DMS79 (cell line): Measurements from ENCODE around the gene TAF13.
A peak's percentile ranks its signal among the peaks of the same experiment; 100 is the strongest.
"Not testable (repeated sequence)": the region's sequence is repeated elsewhere in the genome, so short reads cannot be mapped to it uniquely, and the experiment has no call there.

Experiments used
- DNase-seq: peaks from one replicate; lab custom pipeline; 2025; lab: John Stamatoyannopoulos, UW

Gene TAF13

DNA sequence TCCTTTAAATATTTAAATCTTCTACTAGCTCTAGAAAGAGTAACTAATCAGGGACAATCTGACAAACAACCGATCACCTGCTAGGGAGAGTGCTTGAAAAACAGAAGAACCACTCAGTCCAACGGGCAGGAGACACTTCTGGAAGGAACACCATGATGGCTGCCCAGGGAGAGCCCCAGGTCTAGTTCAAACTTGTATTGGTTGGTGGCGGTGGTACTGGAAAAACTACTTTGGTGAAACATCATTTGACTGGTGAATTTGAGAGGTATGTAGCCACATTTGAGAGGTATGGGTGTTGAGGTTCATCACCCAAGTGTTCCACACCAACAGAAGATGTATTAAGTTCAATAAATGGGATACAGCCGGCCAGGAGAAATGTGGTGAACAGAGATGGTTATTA, 29.1 kb downstream of the TAF13 start:
- DNase-seq: no peak

DNA sequence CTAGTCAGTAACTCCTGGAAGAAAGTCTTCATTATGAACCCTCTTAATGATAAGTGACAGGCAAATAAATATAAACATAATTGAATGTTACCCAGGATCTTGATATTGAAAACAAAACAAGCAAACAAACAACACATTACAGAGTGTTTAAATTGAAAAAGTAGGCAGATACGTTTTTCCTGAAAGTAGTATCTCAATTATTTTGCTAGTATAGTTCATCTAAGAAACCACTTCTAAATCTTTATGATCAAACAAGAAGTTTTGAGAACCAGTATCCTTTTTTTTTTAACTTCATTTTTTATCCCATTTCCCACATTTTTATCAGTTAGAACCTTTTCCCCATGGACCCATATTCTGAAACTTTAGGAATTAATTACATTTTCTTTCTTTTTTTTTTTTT, 30.2 kb downstream of the TAF13 start:
- DNase-seq: no peak

DNA sequence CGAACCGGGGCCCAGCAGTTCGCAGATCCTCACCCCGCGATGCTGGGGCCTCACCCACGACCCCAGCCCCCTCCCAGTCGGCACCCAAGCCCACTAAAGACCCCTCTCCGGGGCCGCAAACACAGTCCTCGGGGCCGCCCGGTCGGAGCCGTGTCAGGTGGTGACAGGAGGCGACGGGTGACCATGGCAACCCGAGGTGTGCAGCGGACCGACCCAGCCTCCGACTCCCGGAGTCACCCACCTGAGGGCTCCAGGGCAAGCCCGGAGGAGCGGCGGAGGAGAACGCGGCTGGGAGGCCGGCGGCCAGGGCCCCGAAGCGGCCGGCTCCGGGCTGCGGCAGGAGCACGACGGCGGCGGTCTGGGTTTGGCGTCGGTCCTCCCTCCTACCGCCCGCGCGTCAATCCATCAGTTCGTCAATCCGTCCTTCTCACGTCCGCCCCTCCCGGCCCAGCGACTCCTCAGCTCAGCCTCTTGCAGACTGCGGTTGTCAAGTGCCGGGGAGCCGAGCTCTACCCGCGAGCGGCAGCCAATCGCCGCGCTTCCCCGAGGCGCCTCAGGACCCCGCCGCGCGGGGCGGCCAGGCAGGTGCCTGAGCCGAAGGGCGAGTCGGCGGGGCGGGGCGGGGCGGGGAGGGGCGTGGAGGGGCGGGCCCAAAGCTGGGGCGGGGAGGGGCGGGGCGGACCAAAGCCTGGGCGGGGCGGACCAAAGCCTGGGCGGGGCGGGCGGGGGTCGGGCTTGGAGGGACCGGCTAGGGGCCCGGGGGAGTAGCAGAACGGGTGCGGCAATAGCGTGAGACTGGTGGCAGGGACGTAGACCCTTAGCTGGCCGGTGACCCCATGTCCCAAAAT, 34.0 kb downstream of the TAF13 start, which contains the start of gene WDR47:
Gene WDR47, minus strand, starts transcription at position 482 of the 848 bp plus-strand sequence. CDS start 18,590 bp downstream, outside the sequence.
- peak; percentile 91 for DNase-seq

- DNase-seq: no peak
Observed at GRCh38 chr1:109040989-109041620, 34.7 kb downstream of the TAF13 start.

DNA sequence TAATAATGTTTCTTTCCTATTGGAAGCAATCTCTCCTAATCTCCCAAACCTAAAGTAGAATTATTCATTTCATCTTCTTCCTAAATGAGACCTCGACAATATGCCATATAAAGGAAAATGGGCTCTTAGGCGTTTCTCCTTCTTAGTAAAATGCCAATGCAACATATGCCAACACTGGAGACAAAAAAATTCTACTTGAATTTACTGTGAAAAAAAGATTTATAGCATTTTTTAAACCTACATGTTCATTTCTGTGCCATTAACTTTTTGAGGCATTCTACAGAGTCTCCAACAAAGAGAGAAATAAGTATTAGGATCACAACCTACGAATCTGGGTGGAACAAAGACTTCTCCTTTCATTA, 35.2 kb downstream of the TAF13 start:
- no peak for DNase-seq

GRCh38 chr1:109034382-109034781, 41.4 kb downstream of the TAF13 start:
- DNase-seq: no peak

- not testable (repeated sequence) for DNase-seq
Observed at GRCh38 chr1:109029493-109029892, 46.3 kb downstream of the TAF13 start.

- DNase-seq: no peak
Observed at GRCh38 chr1:109027841-109028240, 48.0 kb downstream of the TAF13 start.

DNA sequence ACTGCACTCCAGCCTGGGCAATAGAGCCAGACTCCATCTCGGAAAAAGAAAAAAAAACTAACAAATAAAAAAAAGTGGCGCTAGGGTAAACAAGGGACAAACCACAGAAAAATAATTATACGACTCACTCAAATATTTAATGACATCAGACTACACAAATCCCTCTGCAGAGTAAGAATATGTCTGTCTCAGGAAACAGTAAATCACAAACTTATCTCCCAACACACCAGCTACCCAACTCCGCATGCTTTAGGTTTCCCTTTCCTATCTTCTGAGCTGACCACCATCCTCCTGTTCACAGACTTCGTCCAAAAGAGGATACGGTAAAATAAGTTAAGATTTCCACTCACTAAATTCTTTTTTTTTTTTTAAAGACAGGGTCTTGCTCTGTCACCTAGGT, 50.1 kb downstream of the TAF13 start:
- no peak for DNase-seq

DNA sequence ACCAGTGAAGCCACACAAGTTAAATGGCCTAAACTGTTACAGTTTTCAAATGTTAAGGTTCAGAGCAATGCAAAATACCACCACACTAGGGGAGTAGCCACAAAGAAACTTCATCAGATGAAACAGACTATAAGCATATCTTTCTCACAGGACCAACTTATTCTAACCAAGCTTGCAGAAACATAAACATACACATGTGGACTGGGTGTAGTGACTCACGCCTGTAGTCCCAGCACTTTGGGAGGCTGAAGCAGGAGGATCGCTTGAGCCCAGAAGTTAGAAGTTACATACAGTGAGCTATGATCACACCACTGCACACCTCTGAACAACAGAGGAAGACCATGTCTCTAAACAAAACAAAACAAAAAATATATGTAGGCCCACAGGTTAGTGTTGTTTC, 51.2 kb downstream of the TAF13 start:
- DNase-seq: no peak

GRCh38 chr1:109020693-109021257, 55.0 kb downstream of the TAF13 start:
- no peak for DNase-seq

- DNase-seq: not testable (repeated sequence)
Observed at GRCh38 chr1:109017719-109018118, 58.1 kb downstream of the TAF13 start.

DNA sequence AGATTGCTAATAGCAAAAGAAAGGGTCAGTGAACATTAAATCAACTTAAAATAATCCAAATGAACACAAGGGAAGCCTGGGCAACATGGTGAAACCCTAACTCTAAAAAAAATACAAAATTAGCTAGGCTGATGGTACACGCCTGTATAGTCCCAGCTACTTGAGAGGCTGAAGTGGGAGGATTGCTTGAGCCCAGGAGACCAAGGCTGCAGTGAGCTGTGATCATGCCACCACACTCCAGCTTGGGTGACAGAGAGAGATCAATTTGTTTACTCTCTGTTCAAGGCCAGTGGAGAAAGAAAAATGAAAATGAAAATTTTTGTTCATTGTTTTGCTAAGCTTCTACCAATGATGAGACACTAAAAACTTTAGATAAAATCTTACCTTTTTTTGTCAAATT, 58.7 kb downstream of the TAF13 start:
- no peak for DNase-seq
